Measurements from ENCODE around the gene VSNL1.

The VSNL1 gene

DNA sequence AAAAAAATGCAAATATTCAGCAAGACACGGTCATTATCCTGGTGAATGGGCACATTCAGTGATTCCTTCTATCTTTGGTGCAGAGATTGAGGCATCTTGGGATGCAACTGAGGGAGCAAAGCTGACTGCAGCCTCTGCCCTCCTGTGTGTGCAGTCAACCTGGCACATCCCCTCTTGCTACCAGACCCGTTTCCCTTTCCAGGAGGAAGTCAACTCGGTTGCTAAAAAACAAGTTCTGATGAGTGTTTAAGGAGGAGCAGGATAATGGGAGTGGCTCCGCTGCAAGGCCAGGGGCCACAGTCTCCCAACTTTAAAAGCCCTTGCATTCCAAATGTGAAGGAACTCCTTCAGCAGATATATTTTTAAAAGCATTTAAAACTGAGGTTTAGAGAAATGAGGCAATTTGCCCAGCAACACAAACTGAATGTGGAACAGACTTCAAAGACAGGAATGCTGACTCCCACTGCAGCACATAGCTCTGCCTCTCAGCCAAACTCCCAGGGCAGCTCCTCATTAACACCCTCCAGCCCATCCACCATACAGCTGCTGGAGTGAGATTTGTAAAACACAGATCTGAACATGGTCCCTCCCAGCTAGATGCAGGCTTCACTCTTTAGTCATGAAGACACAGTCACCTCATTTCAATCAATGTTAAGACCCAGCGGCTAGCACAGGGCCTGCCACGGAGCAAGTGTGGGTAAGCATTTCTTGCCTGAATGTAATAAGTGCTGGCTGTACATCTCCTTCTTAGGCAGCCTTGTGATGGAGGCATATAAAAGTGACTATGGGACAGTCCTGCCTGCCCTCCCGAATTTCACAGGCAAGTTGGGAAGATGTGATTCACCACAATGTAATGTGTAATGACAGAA, 54.3 kb downstream of the VSNL1 start:
- no peak overlapping the region for H3K4me3 ChIP-seq (ENCODE audit: low read depth, low read length)
- TF ChIP-seq, protein P1, sequence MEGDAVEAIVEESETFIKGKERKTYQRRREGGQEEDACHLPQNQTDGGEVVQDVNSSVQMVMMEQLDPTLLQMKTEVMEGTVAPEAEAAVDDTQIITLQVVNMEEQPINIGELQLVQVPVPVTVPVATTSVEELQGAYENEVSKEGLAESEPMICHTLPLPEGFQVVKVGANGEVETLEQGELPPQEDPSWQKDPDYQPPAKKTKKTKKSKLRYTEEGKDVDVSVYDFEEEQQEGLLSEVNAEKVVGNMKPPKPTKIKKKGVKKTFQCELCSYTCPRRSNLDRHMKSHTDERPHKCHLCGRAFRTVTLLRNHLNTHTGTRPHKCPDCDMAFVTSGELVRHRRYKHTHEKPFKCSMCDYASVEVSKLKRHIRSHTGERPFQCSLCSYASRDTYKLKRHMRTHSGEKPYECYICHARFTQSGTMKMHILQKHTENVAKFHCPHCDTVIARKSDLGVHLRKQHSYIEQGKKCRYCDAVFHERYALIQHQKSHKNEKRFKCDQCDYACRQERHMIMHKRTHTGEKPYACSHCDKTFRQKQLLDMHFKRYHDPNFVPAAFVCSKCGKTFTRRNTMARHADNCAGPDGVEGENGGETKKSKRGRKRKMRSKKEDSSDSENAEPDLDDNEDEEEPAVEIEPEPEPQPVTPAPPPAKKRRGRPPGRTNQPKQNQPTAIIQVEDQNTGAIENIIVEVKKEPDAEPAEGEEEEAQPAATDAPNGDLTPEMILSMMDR (IDR thresholded peaks at IDR 0.05; ENCODE audit: borderline replicate concordance, insufficient read depth, low read depth, low read length), result no peak

DNA sequence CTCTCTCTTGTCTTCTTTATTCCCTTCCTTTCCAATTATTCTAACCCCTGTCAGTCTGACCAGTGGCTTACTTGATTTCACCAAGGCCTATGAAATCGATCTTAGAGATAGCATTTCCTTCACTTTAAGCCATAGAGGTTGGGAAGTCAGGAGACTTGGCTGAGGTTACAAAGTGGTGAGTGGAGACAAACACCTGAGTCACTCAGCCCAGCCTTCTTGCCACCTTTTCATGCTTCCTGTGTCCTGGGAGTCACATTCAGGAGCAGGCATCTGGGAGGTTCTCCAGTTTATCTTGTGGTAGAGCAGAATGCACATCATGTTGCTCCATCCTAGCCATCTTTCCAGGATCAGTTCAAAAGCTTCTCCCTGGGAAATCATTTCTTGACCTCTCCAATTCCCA, 59.1 kb downstream of the VSNL1 start:
- H3K4me3 ChIP-seq (ENCODE audit: low read depth, low read length), result no peak overlapping the region
- TF ChIP-seq, protein P1 (IDR thresholded peaks at IDR 0.05; ENCODE audit: borderline replicate concordance, insufficient read depth, low read depth, low read length), result no peak

DNA sequence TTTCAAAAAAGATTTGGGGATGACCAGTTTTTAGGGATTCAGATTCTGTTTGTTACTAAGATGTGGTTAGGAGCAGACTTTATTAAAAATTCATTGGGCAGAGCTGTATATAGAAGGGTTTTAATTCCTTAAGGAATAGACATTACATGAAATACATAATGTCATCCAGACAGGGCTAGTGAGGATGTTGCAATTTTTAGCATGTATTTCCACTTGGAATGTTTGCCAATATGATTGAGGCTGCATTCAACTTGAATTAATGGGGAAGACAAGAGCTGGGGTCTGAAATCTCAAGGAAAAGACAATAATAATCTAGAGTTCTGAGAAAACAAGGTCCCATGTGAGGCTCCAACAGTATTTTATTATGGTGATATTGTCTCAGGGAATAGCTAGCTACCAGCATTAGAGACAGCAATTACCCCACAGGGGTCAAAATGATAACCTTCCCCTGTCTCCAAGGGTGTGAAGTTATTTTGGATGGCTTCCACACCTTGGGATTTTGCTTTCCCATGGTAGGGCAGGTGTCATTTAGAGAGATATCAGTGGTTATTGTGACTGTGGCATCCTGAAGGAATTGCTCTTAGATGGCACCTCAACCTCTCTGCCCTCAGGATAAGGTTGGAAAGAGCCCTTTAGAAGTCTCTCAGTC, 60.2 kb downstream of the VSNL1 start:
- TF ChIP-seq, protein P1 (IDR thresholded peaks at IDR 0.05; ENCODE audit: borderline replicate concordance, insufficient read depth, low read depth, low read length), result no peak
- H3K4me3 ChIP-seq (ENCODE audit: low read depth, low read length), result no peak overlapping the region

DNA sequence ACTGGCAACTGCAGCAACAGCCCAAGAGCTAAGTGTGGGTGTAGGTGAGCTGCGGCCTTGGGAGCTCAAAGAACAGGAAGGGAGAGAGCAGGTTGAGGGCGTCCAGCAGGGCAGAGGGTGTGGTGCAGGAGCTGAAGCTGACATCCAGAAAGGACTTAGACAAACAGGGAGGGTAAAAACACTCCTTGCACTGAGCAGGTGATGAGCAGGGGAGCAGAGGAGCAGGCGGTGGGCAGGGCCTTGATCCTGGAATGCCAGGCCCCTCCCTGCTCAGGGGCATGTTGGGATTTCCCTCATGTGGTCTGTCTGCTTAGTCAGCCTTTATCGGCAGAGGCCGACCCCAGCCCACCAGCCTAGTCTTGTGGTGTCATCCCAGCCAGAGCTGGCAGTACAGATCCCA, 63.6 kb downstream of the VSNL1 start:
- H3K4me3 ChIP-seq (ENCODE audit: low read depth, low read length), result no peak overlapping the region
- TF ChIP-seq, protein P1 (IDR thresholded peaks at IDR 0.05; ENCODE audit: borderline replicate concordance, insufficient read depth, low read depth, low read length), result no peak

DNA sequence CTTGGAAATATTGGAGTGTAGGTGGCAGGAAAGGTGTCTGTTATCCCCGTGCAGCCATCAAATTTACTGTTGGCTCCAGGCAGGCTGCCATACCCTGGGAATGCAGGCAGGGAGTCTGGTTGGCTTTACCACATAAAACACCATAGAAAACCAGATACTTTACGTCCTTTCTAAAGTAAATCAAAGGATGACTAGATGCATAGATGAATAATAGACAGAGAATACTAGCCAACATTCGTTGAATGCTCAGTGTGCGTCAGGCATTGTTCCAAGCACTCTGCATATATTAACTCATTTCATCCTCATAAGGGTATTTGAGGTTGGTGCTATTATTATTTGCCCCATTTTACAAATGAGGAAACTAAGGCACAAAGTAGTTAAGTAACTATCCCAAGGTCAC, 65.2 kb downstream of the VSNL1 start:
- H3K4me3 ChIP-seq (ENCODE audit: low read depth, low read length), result no peak overlapping the region
- TF ChIP-seq, protein P1 (IDR thresholded peaks at IDR 0.05; ENCODE audit: borderline replicate concordance, insufficient read depth, low read depth, low read length), result no peak

DNA sequence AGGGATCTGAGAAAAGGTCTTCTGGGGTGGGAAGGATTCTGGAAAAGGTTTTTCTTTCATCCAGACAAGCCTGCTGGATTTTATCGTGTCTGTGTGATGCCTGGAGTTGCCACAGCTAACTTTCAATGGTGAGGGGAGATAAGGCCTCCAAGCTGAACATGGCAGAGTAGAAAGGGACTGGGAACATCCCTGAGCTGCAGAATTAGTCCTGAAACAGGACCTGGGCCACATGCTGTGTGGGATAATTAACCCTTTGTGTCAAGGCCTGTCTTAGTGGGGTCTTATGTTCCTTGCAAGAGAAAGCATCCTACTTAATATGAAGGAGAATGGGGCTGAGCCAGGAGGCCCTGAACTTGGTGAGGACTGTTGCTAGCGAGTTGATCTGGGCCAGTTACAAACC, 66.4 kb downstream of the VSNL1 start:
- TF ChIP-seq, protein P1 (IDR thresholded peaks at IDR 0.05; ENCODE audit: borderline replicate concordance, insufficient read depth, low read depth, low read length), result no peak
- H3K4me3 ChIP-seq (ENCODE audit: low read depth, low read length), result no peak overlapping the region

DNA sequence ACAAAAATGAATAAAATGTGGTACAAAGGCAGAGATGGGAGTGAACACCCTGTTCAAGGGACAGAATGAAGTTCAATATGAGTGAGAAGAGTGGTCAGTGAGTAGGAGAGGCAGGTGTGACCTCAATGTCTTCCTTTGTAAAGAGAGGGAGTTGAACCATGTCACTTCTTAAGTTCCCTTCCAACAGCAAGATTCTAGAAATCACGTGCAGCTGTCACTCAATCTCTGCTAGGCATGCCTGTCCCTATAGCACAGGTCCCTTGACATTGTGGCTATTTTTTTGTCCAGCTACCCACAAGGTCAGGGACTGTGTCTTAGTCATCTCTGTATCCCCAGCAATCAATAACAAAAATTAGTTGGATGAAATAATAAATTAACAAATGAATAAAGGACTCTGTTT, 66.9 kb downstream of the VSNL1 start:
- H3K4me3 ChIP-seq (ENCODE audit: low read depth, low read length), result no peak overlapping the region
- TF ChIP-seq, protein P1 (IDR thresholded peaks at IDR 0.05; ENCODE audit: borderline replicate concordance, insufficient read depth, low read depth, low read length), result no peak
